GM19025 (cell line): ENCODE results near the gene KCTD4.
A peak's percentile ranks its signal among the peaks of the same experiment; 100 is the strongest.
"Not testable (repeated sequence)": the region's sequence is repeated elsewhere in the genome, so short reads cannot be mapped to it uniquely, and the experiment has no call there.

Experiments
- ATAC-seq: cut with Tn5 transposase; IDR thresholded peaks from one replicate; pipeline ENCODE4 v1.9.1; 2021; ENCODE audit warnings: mild to moderate bottlenecking, low read depth, moderate library complexity; ENCODE audit not compliant: unreplicated experiment

KCTD4 gene

GRCh38 chr13:45218689-45219088 lies 17.8 kb upstream of the KCTD4 start:
- ATAC-seq = no peak

GRCh38 chr13:45216193-45216592 lies 15.3 kb upstream of the KCTD4 start:
- no peak for ATAC-seq

GRCh38 chr13:45215392-45216077 lies 14.7 kb upstream of the KCTD4 start:
- no peak for ATAC-seq

GRCh38 chr13:45209229-45209628 lies 8.4 kb upstream of the KCTD4 start:
- no peak for ATAC-seq

- ATAC-seq = no peak
Observed at GRCh38 chr13:45208132-45208531, 7.3 kb upstream of the KCTD4 start.

- no peak for ATAC-seq
Observed at GRCh38 chr13:45207319-45207718, 6.5 kb upstream of the KCTD4 start.

- peak; percentile 63 for ATAC-seq
Observed at GRCh38 chr13:45206340-45206739, 5.5 kb upstream of the KCTD4 start.

GRCh38 chr13:45205124-45205523 lies 4.3 kb upstream of the KCTD4 start:
- ATAC-seq = no peak

- no peak for ATAC-seq
Observed at GRCh38 chr13:45199711-45200110, 1.1 kb downstream of the KCTD4 start.

- ATAC-seq = no peak
Observed at GRCh38 chr13:45198924-45199323, 1.9 kb downstream of the KCTD4 start.

GRCh38 chr13:45198041-45198440 lies 2.8 kb downstream of the KCTD4 start:
- no peak for ATAC-seq

- ATAC-seq = no peak
Observed at GRCh38 chr13:45196622-45197021, 4.2 kb downstream of the KCTD4 start.

- ATAC-seq = no peak
Observed at GRCh38 chr13:45196096-45196495, 4.7 kb downstream of the KCTD4 start.

- ATAC-seq = no peak
Observed at GRCh38 chr13:45195421-45195820, 5.4 kb downstream of the KCTD4 start.

- ATAC-seq = no peak
Observed at GRCh38 chr13:45194081-45194939, 6.5 kb downstream of the KCTD4 start.

- ATAC-seq = no peak
Observed at GRCh38 chr13:45191874-45192273, 9.0 kb downstream of the KCTD4 start.

GRCh38 chr13:45189511-45189910 lies 11.3 kb downstream of the KCTD4 start:
- ATAC-seq = not testable (repeated sequence)

- ATAC-seq = not testable (repeated sequence)
Observed at GRCh38 chr13:45189077-45189476, 11.8 kb downstream of the KCTD4 start.

GRCh38 chr13:45185286-45185685 lies 15.6 kb downstream of the KCTD4 start:
- no peak for ATAC-seq

- no peak for ATAC-seq
Observed at GRCh38 chr13:45184693-45185092, 16.2 kb downstream of the KCTD4 start.

- ATAC-seq = no peak
Observed at GRCh38 chr13:45180713-45181601, 19.9 kb downstream of the KCTD4 start.
